Progenitor cell of endocrine pancreas (in vitro differentiated cells): Measurements from ENCODE around the gene FAM114A1. TPM values are rescaled to one million over a fixed set of nuclear protein-coding genes. Genes with fewer than 3 reads are reported as not detected.

Source experiments
- DNase-seq: peaks from one replicate; pipeline ENCODE4 v3.0.0; 2021; ENCODE audit warnings: low spot score; ENCODE audit not compliant: unreplicated experiment
- H3K27ac Mint-ChIP-seq: 2 replicates; pipeline ENCODE4 v1.8.0; 2021; ENCODE audit warnings: mild to moderate bottlenecking, moderate library complexity, mixed read lengths
- H3K27me3 Mint-ChIP-seq: 2 replicates; pipeline ENCODE4 v1.8.0; 2021; ENCODE audit warnings: mixed read lengths
- H3K36me3 Mint-ChIP-seq: 2 replicates; pipeline ENCODE4 v1.8.0; 2022; ENCODE audit warnings: mixed read lengths; ENCODE audit not compliant: insufficient read depth
- H3K4me1 Mint-ChIP-seq: 2 replicates; pipeline ENCODE4 v1.8.0; 2021; ENCODE audit warnings: low read depth, mixed read lengths
- H3K4me3 Mint-ChIP-seq: 2 replicates; pipeline ENCODE4 v1.8.0; 2021; ENCODE audit warnings: low read depth, mild to moderate bottlenecking, moderate library complexity, mixed read lengths
- H3K9me3 Mint-ChIP-seq: 2 replicates; pipeline ENCODE4 v1.8.0; 2021; ENCODE audit warnings: low read depth, mixed read lengths
- total RNA-seq: library from RNA; stranded (reverse); gene quantifications from 2 replicates; pipeline ENCODE4 v1.2.1, GENCODE V29; 2021
- TF ChIP-seq, protein P1 (sequence below): fragments of 200-600 bp; sonication (generic); IDR thresholded peaks from one replicate; pipeline ENCODE4 v1.5.0; 2021; ENCODE audit warnings: antibody characterized with exemption, mild to moderate bottlenecking; ENCODE audit not compliant: unreplicated experiment

Gene FAM114A1
- total RNA-seq, 1 donor from 2014 or later = 32.6 TPM

DNA sequence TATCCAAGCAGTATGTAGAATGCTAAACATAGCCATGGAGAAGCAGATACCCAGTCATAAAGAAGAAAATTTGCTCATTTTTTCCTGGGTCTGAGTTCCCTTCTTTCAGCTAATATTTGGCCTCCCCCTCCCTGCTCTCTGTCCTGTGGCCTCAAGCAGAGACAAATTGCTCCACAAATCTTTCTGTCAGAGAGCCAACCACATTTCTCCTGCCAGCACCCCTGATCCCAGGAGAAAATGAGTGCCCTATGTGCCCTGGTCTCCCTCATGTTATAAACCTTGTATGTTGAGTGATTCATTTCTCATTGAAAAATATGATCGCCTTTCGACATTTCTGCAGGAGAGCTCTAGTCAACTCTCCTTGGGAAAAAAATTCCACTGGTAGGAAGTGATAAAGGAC, 82.6 kb downstream of the FAM114A1 start:
- H3K27me3 Mint-ChIP-seq = peaks cover 7% of the 10 kb centered on the region
- TF ChIP-seq, protein P1, sequence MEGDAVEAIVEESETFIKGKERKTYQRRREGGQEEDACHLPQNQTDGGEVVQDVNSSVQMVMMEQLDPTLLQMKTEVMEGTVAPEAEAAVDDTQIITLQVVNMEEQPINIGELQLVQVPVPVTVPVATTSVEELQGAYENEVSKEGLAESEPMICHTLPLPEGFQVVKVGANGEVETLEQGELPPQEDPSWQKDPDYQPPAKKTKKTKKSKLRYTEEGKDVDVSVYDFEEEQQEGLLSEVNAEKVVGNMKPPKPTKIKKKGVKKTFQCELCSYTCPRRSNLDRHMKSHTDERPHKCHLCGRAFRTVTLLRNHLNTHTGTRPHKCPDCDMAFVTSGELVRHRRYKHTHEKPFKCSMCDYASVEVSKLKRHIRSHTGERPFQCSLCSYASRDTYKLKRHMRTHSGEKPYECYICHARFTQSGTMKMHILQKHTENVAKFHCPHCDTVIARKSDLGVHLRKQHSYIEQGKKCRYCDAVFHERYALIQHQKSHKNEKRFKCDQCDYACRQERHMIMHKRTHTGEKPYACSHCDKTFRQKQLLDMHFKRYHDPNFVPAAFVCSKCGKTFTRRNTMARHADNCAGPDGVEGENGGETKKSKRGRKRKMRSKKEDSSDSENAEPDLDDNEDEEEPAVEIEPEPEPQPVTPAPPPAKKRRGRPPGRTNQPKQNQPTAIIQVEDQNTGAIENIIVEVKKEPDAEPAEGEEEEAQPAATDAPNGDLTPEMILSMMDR = no peak
- no peaks in the 10 kb centered on the region for H3K9me3 Mint-ChIP-seq
- H3K4me1 Mint-ChIP-seq = peaks cover 15% of the 10 kb centered on the region
- no peak overlapping the region for H3K4me3 Mint-ChIP-seq
- H3K27ac Mint-ChIP-seq = no peak overlapping the region
- peaks cover under 1% of the 10 kb centered on the region for H3K36me3 Mint-ChIP-seq
- no peak for DNase-seq

GRCh38 chr4:38950734-38951133, 83.1 kb downstream of the FAM114A1 start:
- H3K27ac Mint-ChIP-seq = no peak overlapping the region
- peaks cover 15% of the 10 kb centered on the region for H3K4me1 Mint-ChIP-seq
- no peaks in the 10 kb centered on the region for H3K36me3 Mint-ChIP-seq
- H3K27me3 Mint-ChIP-seq = peaks cover 7% of the 10 kb centered on the region
- no peaks in the 10 kb centered on the region for H3K9me3 Mint-ChIP-seq
- TF ChIP-seq, protein P1 = no peak
- DNase-seq = no peak
- no peak overlapping the region for H3K4me3 Mint-ChIP-seq

GRCh38 chr4:38951598-38951997, 84.0 kb downstream of the FAM114A1 start:
- no peak overlapping the region for H3K4me3 Mint-ChIP-seq
- peaks cover 15% of the 10 kb centered on the region for H3K4me1 Mint-ChIP-seq
- no peak for DNase-seq
- no peak overlapping the region for H3K27ac Mint-ChIP-seq
- TF ChIP-seq, protein P1 = no peak
- peaks cover 7% of the 10 kb centered on the region for H3K27me3 Mint-ChIP-seq
- peaks cover 3% of the 10 kb centered on the region for H3K9me3 Mint-ChIP-seq
- H3K36me3 Mint-ChIP-seq = no peaks in the 10 kb centered on the region

GRCh38 chr4:38952017-38952416, 84.4 kb downstream of the FAM114A1 start:
- no peak for DNase-seq
- Mint-ChIP-seq H3K36me3 (no peaks in the 10 kb centered on the region), H3K27me3 (peaks cover 7% of the 10 kb centered on the region), H3K9me3 (peaks cover 3% of the 10 kb centered on the region), H3K4me3 (no peak overlapping the region), H3K4me1 (peaks cover 15% of the 10 kb centered on the region), H3K27ac (no peak overlapping the region)
- TF ChIP-seq, protein P1 = no peak

GRCh38 chr4:38954727-38955126, 87.1 kb downstream of the FAM114A1 start:
- Mint-ChIP-seq H3K27me3 (peaks cover 7% of the 10 kb centered on the region), H3K4me1 (peaks cover 14% of the 10 kb centered on the region), H3K27ac (no peak overlapping the region), H3K36me3 (no peaks in the 10 kb centered on the region), H3K9me3 (peaks cover 5% of the 10 kb centered on the region), H3K4me3 (no peak overlapping the region)
- DNase-seq = no peak
- TF ChIP-seq, protein P1 = no peak
